LoVo (cell line): ENCODE results near the gene HSFY2.
"Not testable (repeated sequence)": the region's sequence is repeated elsewhere in the genome, so short reads cannot be mapped to it uniquely, and the experiment has no call there.

Experiments
- DNase-seq: peaks from one replicate; pipeline ENCODE4 v3.0.0-alpha.2; 2016; ENCODE audit warnings: low spot score

Gene HSFY2

DNA sequence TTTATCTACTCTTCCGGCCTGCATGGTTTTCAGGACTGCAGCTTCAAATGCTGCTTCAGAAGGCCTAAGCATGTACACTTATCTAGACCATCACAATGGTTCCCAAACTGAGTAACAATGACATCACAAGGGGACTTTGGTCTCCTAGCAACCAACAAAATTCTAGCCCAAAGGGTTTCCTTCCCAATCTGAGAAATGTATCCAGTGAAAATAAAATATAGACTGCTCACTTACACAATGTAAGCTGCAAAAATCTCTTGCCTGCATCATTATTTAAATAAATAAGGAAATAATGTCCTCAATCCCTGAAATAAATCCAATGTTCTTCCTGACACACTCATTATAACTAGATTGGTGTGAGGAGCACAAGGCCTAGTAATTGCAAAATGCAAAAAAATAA is at the start of gene HSFY2:
HSFY2 (minus strand) TSS at position 101 of the 400 bp plus-strand sequence. CDS start 117 bp downstream, outside the sequence.
- DNase-seq = not testable (repeated sequence)

- not testable (repeated sequence) for DNase-seq
Measured at GRCh38 chrY:18815751-18816150, 42.2 kb upstream of the HSFY2 start.

- not testable (repeated sequence) for DNase-seq
Measured at GRCh38 chrY:18788757-18789406, 15.3 kb upstream of the HSFY2 start.

DNA sequence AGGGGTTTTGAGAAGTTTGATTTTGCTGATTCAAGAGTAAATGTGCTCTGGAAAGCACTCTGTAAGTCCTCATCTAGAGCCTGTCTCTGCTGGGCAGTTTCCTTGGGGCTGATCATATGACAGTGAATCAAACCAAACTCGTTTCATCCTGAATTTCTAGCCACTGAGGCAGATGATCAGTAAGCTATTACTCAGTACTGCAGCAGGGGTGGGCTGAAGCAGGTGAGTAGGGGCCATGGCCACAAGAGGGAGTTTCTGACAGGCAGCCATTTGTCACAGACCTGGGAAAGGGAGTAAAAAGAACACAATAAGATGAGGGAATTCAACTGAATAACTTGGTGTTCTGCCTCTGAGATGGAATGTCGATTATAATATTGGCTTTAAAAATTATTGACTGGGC is 19.5 kb downstream of the HSFY2 start:
- DNase-seq = not testable (repeated sequence)

- DNase-seq = not testable (repeated sequence)
Measured at GRCh38 chrY:18753133-18753815, 20.3 kb downstream of the HSFY2 start.

GRCh38 chrY:18723714-18724113 is 49.8 kb downstream of the HSFY2 start:
- DNase-seq = not testable (repeated sequence)
